Thymus (tissue), 11 donors: ENCODE measurements around the gene VDR. TPM values are rescaled to one million over a fixed set of nuclear protein-coding genes. Genes with fewer than 3 reads are reported as not detected.
"Not testable (repeated sequence)": the region's sequence is repeated elsewhere in the genome, so short reads cannot be mapped to it uniquely, and the experiment has no call there.

Experiments
- DNase-seq, 9 donors: peaks; one replicate each; pipeline ENCODE4 v3.0.0-alpha.2; 2013; ENCODE audit warnings: low spot score in 9 of 9, low read depth in 6 of 9, missing footprints in 1 of 9
- H3K27ac ChIP-seq, 2 donors: one replicate each; pipeline ENCODE4 v1.5.1; 2013; ENCODE audit warnings: control low read depth in 1 of 2, low read depth in 1 of 2, low read length in 1 of 2, mild to moderate bottlenecking in 1 of 2, moderate library complexity in 1 of 2
- H3K27me3 ChIP-seq, 2 donors: one replicate each; pipeline ENCODE4 v1.5.1; 2013; ENCODE audit warnings: low read length in 1 of 2; ENCODE audit not compliant: control insufficient read depth in 2 of 2, insufficient read depth in 1 of 2
- H3K36me3 ChIP-seq, 2 donors: one replicate each; pipeline ENCODE4 v1.5.1; 2013; ENCODE audit warnings: low read length in 1 of 2, mild to moderate bottlenecking in 1 of 2, moderate library complexity in 1 of 2; ENCODE audit not compliant: control insufficient read depth in 2 of 2, insufficient read depth in 2 of 2
- H3K4me1 ChIP-seq, 2 donors: one replicate each; pipeline ENCODE4 v1.5.1; 2013; ENCODE audit warnings: low read length in 2 of 2; ENCODE audit not compliant: control insufficient read depth in 2 of 2, insufficient read depth in 2 of 2
- H3K4me3 ChIP-seq, 2 donors: one replicate each; pipeline ENCODE4 v1.5.1; 2013; ENCODE audit warnings: low read length in 2 of 2, control low read depth in 1 of 2, mild to moderate bottlenecking in 1 of 2
- H3K9me3 ChIP-seq, 2 donors: one replicate each; pipeline ENCODE4 v1.5.1; 2013; ENCODE audit warnings: low read length in 1 of 2, mild to moderate bottlenecking in 1 of 2; ENCODE audit not compliant: control insufficient read depth in 2 of 2, insufficient read depth in 1 of 2
- WGBS: extraction: QIAGEN DNeasy Blood & Tissue Kit; methylation state at CpG from one replicate; pipeline ENCODE4 v1.1.7; 2013; 5-methylcytosine and 5-hydroxymethylcytosine counted together
- polyA plus RNA-seq: library from polyadenylated mRNA; stranded (reverse); fragments of 200-250 nt; gene quantifications from one replicate; pipeline ENCODE4 v1.2.3, GENCODE V29; 2013
- total RNA-seq: library from RNA; stranded (reverse); fragments of 120-200 nt; gene quantifications from one replicate; pipeline ENCODE4 v1.2.4, GENCODE V29; 2013
- donor health status: healthy.

Gene VDR
- total and polyA plus RNA-seq, 2 donors = 1.5 to 3.8 TPM

- peaks cover under 1 to 15% of the 10 kb centered on the region in 2 donors for H3K4me1 ChIP-seq
- H3K36me3 ChIP-seq, DNase-seq, H3K9me3 ChIP-seq, H3K27me3 ChIP-seq, H3K4me3 ChIP-seq, H3K27ac ChIP-seq: not testable (repeated sequence)
- 89% methylated on average over 12 of the region's 12 CpGs for WGBS
Measured at GRCh38 chr12:47842543-47842942, 62.3 kb downstream of the VDR start.

DNA sequence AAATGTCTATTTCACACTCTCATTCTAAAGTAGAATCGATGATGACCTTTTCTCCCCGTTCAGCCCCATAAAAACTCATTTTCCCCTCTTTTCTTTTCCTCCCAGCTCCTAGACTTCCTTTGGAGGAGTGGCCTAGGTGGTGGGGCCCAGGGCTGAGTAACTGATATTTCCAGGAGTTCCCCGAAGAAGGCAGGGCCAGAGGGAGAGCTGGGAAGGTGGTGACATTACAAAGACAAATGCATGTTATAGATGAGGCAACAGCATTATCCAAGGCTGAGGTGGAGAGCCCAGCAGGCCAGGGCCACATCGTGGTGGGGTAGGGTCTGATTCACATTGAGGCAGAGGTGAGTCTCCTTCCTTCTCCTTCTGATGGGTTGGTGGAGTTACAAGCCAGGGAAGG, 62.9 kb downstream of the VDR start:
- H3K27me3 ChIP-seq = peaks cover 0 to 8% of the 10 kb centered on the region in 2 donors
- no peaks in the 10 kb centered on the region for H3K9me3 ChIP-seq
- peaks cover 6 to 21% of the 10 kb centered on the region in 2 donors for H3K4me1 ChIP-seq
- 92% methylated on average over 4 of the region's 4 CpGs for WGBS
- no peak overlapping the region for H3K4me3 ChIP-seq
- DNase-seq = no peak
- no peak overlapping the region for H3K27ac ChIP-seq
- H3K36me3 ChIP-seq = no peaks in the 10 kb centered on the region

DNA sequence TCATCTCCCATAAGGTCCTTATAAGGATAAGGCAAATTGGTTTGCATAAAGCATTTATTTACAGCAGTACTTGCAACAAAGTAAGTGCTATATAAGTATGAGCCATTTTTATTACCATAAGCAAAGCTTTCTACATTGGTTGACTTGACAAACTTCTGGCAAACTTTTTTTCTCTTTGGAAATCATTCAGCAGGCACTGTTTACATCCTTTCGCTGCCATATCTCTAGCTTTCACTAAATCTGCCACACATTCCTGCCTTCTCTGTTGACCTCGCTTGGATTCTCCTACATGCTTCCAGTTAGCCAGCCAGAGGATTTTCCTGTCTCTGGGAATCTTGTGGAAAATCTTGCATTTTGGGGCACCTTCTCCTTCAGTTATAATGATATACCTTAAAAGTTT, 63.3 kb downstream of the VDR start:
- Histone ChIP-seq H3K36me3 (no peaks in the 10 kb centered on the region), H3K4me3 (no peak overlapping the region), H3K27ac (no peak overlapping the region), H3K27me3 (peaks cover 0 to 8% of the 10 kb centered on the region in 2 donors), H3K4me1 (peaks cover 9 to 24% of the 10 kb centered on the region in 2 donors), H3K9me3 (no peaks in the 10 kb centered on the region)
- 96% methylated on average over 2 of the region's 2 CpGs for WGBS
- no peak for DNase-seq

DNA sequence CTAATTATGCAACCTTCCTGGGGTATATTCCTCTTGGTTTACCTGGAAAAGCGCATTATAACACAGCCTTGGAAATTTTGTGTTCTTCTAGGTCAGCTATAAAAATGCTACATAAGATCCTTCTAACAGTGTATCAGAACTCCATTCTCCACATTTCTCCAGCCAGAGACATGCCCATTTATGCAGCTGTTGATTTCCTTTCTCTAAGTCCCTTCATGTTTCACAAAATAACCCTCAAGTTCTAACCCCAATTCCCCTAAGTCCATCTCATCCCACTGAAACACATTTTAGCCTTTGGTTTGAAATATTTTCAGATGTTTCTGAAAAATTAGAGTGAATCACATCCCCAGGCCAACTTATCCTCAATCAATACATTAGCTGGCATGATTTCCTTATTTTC, 64.2 kb downstream of the VDR start:
- peaks cover 17 to 34% of the 10 kb centered on the region in 2 donors for H3K4me1 ChIP-seq
- no peak for DNase-seq
- H3K9me3 ChIP-seq = no peaks in the 10 kb centered on the region
- no peaks in the 10 kb centered on the region for H3K36me3 ChIP-seq
- H3K27me3 ChIP-seq = peaks cover 0 to 6% of the 10 kb centered on the region in 2 donors
- no peak overlapping the region for H3K4me3 ChIP-seq
- 98% methylated on average over 1 of the region's 1 CpG for WGBS
- H3K27ac ChIP-seq = no peak overlapping the region

- Histone ChIP-seq H3K4me1 (peaks cover 30 to 46% of the 10 kb centered on the region in 2 donors), H3K27me3 (peaks cover 0 to 6% of the 10 kb centered on the region in 2 donors), H3K4me3 (no peak overlapping the region), H3K36me3 (no peaks in the 10 kb centered on the region), H3K27ac (no peak overlapping the region), H3K9me3 (no peaks in the 10 kb centered on the region)
- no peak for DNase-seq
- 93% methylated on average over 8 of the region's 8 CpGs for WGBS
Measured at GRCh38 chr12:47839214-47839876, 65.4 kb downstream of the VDR start.

DNA sequence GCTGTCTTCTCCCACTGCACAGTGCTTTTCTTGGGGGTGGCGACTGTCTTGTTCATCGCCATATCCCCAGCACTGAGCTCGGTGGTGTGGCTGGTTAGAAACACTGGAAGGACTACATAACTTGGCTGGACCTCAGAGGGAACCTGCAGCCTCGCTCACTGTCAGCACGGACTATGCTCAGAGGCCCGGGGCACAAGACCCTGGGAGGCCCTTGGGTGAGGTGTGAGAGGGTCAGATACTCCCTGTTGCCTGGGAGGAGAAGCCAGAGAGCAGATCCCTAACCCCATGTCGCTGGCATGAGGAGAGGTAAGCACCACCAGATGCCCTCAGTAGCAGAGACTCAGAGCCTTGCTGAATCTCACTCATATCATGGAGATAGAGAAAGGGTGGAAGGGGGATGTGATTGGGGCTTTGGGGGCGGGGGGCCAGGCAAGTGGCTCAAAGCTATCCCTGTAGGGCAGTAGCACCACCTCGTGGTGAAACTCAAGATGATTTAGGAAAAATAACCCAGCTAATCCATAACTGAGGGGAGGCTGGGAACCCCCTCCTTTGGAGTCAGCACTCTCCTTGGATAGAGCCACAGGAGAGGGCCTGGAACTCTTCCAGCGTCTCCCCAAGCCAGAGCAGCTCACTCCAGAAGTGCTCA, 66.4 kb downstream of the VDR start:
- Histone ChIP-seq H3K4me3 (no peak overlapping the region), H3K36me3 (no peaks in the 10 kb centered on the region), H3K27me3 (no peaks in the 10 kb centered on the region), H3K4me1 (peaks cover 39 to 55% of the 10 kb centered on the region in 2 donors), H3K9me3 (no peaks in the 10 kb centered on the region), H3K27ac (no peak overlapping the region)
- DNase-seq = peak in 1 of 9 donors; percentile 69
- 56% methylated on average over 10 of the region's 10 CpGs for WGBS

- peak overlapping the region; percentile 67 to 98 for H3K27ac ChIP-seq
- no peaks in the 10 kb centered on the region for H3K27me3 ChIP-seq
- peak overlapping the region in 1 of 2 donors; percentile 28 for H3K4me3 ChIP-seq
- H3K4me1 ChIP-seq = peaks cover 43 to 65% of the 10 kb centered on the region in 2 donors
- peak in 4 of 9 donors; percentile 66 to 85 (median 78) for DNase-seq
- WGBS = 28% methylated on average over 13 of the region's 13 CpGs
- no peaks in the 10 kb centered on the region for H3K36me3 ChIP-seq
- no peaks in the 10 kb centered on the region for H3K9me3 ChIP-seq
Measured at GRCh38 chr12:47837190-47838171, 67.3 kb downstream of the VDR start.

GRCh38 chr12:47835831-47836155, 69.0 kb downstream of the VDR start:
- no peaks in the 10 kb centered on the region for H3K27me3 ChIP-seq
- H3K4me3 ChIP-seq = no peak overlapping the region
- no peaks in the 10 kb centered on the region for H3K36me3 ChIP-seq
- WGBS = 93% methylated on average over 3 of the region's 3 CpGs
- DNase-seq = peak in 1 of 9 donors; percentile 35
- no peaks in the 10 kb centered on the region for H3K9me3 ChIP-seq
- H3K4me1 ChIP-seq = peaks cover 59 to 80% of the 10 kb centered on the region in 2 donors
- peak overlapping the region; percentile 72 to 98 for H3K27ac ChIP-seq
